OCI-LY7 (cell line): Measurements from ENCODE around the gene CTH. TPM values are rescaled to one million over a fixed set of nuclear protein-coding genes. Genes with fewer than 3 reads are reported as not detected.

Experiments used
- BruUV-seq: library from RNA; stranded (reverse); fragments of 400-500 nt; replicated peaks from 2 replicates; lab custom pipeline; 2021; lab: Mats Ljungman, UMichigan
- CTCF ChIA-PET: fragments of 300-600 bp; sonication (Branson Sonifier 250); formaldehyde crosslinking; loops from one replicate; lab custom pipeline; 2022; ENCODE audit warnings: antibody characterized with exemption; ENCODE audit not compliant: unreplicated experiment; lab: Charles Lee
- POLR2A ChIA-PET: fragments of 300-600 bp; sonication (Branson Sonifier 250); formaldehyde crosslinking; loops from one replicate; lab custom pipeline; 2022; ENCODE audit warnings: antibody characterized with exemption; lab: Charles Lee
- DNase-seq: peaks from one replicate; pipeline ENCODE4 v3.0.0-alpha.2; 2015; ENCODE audit warnings: low spot score
- H2AFZ ChIP-seq: fragments of 200-600 bp; sonication (generic), shearing (Covaris generic); 2 replicates; pipeline ENCODE4 v1.6.1; 2014; ENCODE audit warnings: mild to moderate bottlenecking, antibody characterized with exemption, low read length, moderate library complexity
- H3K27ac ChIP-seq: fragments of 200-600 bp; sonication (generic); 2 replicates; pipeline ENCODE4 v1.5.1; 2014; ENCODE audit warnings: mixed run types, low read depth, mild to moderate bottlenecking, moderate library complexity, low read length, inconsistent platforms; ENCODE audit not compliant: poor library complexity, severe bottlenecking
- H3K36me3 ChIP-seq: fragments of 200-600 bp; sonication (generic); 2 replicates; pipeline ENCODE4 v1.6.1; 2014; ENCODE audit warnings: mild to moderate bottlenecking, antibody characterized with exemption, low read length, moderate library complexity, mixed read lengths; ENCODE audit not compliant: insufficient read depth
- H3K4me1 ChIP-seq: fragments of 200-600 bp; sonication (generic); 2 replicates; pipeline ENCODE4 v1.5.1; 2014; ENCODE audit warnings: mild to moderate bottlenecking, low read length; ENCODE audit not compliant: insufficient read depth, poor library complexity, severe bottlenecking
- H3K4me2 ChIP-seq: fragments of 200-600 bp; sonication (generic); 2 replicates; pipeline ENCODE4 v1.6.1; 2014; ENCODE audit warnings: mild to moderate bottlenecking, low read length
- H3K4me3 ChIP-seq: fragments of 200-600 bp; sonication (generic); 2 replicates; pipeline ENCODE4 v1.5.1; 2014; ENCODE audit warnings: mild to moderate bottlenecking, low read depth, low read length; ENCODE audit not compliant: poor library complexity, severe bottlenecking
- H3K79me2 ChIP-seq: fragments of 200-600 bp; sonication (generic); 2 replicates; pipeline ENCODE4 v1.6.1; 2016; ENCODE audit warnings: low read depth, mild to moderate bottlenecking, low read length, moderate library complexity, mixed read lengths; ENCODE audit not compliant: insufficient read depth
- H3K9me2 ChIP-seq: fragments of 200-600 bp; sonication (generic); 2 replicates; pipeline ENCODE4 v1.6.1; 2016; ENCODE audit warnings: mild to moderate bottlenecking, low read length, mixed read lengths; ENCODE audit not compliant: insufficient read depth
- H3K9me3 ChIP-seq: fragments of 200-600 bp; sonication (generic); 2 replicates; pipeline ENCODE4 v1.6.1; 2014; ENCODE audit warnings: mild to moderate bottlenecking, mixed run types, low read length, mixed read lengths
- H4K20me1 ChIP-seq: fragments of 200-600 bp; sonication (generic); 2 replicates; pipeline ENCODE4 v1.6.1; 2014; ENCODE audit warnings: mild to moderate bottlenecking, antibody characterized with exemption, low read length, moderate library complexity, mixed read lengths; ENCODE audit not compliant: insufficient read depth
- EZH2phosphoT487 ChIP-seq: fragments of 200-600 bp; sonication (generic); IDR thresholded peaks from 2 replicates; pipeline ENCODE4 v1.6.1; 2018; ENCODE audit warnings: low read depth, borderline replicate concordance, mild to moderate bottlenecking, mixed run types, antibody characterized with exemption, low read length, moderate library complexity, mixed read lengths
- intact Hi-C: fragments of 100-400 bp; cut with micrococcal nuclease; formaldehyde crosslinking; loops from one replicate; pipeline ENCODE4 v1.10.0; 2022; ENCODE audit not compliant: unreplicated experiment
- total RNA-seq, 2 experiments: library from RNA; depleted of rRNA in 1 of 2; stranded (reverse); fragments of >200 nt in 1 of 2; shearing (Covaris generic) in 1 of 2; gene quantifications; 2 replicates each; pipeline ENCODE4 v1.2.3, GENCODE V29; 2014 to 2022
- TF ChIP-seq, protein P1 (sequence below): fragments of 200-600 bp; sonication (generic); conservative IDR thresholded peaks from 2 replicates; pipeline ENCODE4 v1.5.1; 2014; ENCODE audit warnings: mild to moderate bottlenecking, antibody characterized with exemption, low read length, moderate library complexity, mixed read lengths

CTH gene
- total RNA-seq, 2 experiments from 2014 or later, result 9.7 to 14.4 TPM

DNA sequence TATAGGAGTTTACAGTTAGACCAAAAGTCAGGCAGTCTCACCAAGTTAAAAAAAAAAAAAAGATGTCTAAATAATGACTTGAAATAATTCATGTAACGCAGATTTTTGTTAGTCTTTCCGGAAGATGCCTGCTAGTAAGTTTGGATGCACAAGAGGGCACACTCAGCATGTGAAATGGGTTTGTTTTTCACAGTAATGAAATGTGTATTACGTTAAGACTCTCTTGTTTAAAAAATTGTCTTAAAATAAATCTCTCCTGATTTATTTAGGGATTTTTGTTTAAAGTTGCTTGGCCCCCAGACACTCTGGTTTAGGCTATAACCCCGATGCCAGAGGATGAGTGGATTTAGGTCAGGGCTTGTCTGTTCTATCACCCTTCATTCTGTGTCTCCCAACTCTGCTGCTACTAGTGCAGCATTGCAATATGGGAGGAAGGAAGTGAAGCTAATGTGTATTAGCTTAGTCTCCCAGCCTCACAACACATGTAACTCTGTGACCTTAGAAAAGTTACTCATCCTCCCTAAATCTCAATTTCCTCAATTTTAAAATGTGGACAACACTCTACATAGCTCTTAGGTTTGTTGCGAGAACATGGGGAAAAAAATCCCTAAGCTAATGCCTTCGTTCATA is 25.7 kb downstream of the CTH start:
- H3K9me2 ChIP-seq, result no peaks in the 10 kb centered on the region
- H3K4me2 ChIP-seq, result no peak overlapping the region
- intact Hi-C loops, result no loop called here
- BruUV-seq, result no TSS peak
- no peaks in the 10 kb centered on the region for H3K4me1 ChIP-seq
- ChIA-PET POLR2A (no interaction called here), CTCF (no interaction called here)
- no peaks in the 10 kb centered on the region for H3K79me2 ChIP-seq
- H3K27ac ChIP-seq, result no peak overlapping the region
- H3K36me3 ChIP-seq, result peaks cover 8% of the 10 kb centered on the region; the same call in 1 of the 2 replicates
- H4K20me1 ChIP-seq, result no peaks in the 10 kb centered on the region
- no peak for TF ChIP-seq EZH2phosphoT487
- TF ChIP-seq, protein P1, sequence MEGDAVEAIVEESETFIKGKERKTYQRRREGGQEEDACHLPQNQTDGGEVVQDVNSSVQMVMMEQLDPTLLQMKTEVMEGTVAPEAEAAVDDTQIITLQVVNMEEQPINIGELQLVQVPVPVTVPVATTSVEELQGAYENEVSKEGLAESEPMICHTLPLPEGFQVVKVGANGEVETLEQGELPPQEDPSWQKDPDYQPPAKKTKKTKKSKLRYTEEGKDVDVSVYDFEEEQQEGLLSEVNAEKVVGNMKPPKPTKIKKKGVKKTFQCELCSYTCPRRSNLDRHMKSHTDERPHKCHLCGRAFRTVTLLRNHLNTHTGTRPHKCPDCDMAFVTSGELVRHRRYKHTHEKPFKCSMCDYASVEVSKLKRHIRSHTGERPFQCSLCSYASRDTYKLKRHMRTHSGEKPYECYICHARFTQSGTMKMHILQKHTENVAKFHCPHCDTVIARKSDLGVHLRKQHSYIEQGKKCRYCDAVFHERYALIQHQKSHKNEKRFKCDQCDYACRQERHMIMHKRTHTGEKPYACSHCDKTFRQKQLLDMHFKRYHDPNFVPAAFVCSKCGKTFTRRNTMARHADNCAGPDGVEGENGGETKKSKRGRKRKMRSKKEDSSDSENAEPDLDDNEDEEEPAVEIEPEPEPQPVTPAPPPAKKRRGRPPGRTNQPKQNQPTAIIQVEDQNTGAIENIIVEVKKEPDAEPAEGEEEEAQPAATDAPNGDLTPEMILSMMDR, result peak; percentile 55
- no peak overlapping the region for H2AFZ ChIP-seq
- no peaks in the 10 kb centered on the region for H3K9me3 ChIP-seq
- H3K4me3 ChIP-seq, result no peak overlapping the region
- no peak for DNase-seq

DNA sequence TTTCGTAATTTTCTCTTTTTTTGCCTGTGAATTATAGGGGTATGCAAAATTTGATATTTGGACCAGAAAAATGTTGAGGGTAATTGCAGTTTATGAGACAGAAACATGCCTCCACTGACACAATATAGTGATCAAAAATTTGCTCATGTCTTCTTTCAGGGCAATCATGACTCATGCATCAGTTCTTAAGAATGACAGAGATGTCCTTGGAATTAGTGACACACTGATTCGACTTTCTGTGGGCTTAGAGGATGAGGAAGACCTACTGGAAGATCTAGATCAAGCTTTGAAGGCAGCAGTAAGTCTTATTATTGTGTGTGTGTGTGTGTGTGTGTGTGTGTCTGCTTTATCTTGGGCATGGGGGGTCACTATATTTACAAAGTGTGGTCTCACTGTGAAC is 27.5 kb downstream of the CTH start:
- ChIA-PET POLR2A (interaction anchor here (0.6 to 1.6 kb wide), 4 partner anchors 13 to 29 kb away, joined by 3 to 4 read pairs (median 4); partner anchors contain the start of gene CTH), CTCF (interaction anchor here (0.6 kb wide), 1 partner anchor 118 kb away, joined by 3 read pairs; no protein-coding TSS in a partner anchor)
- TF ChIP-seq, protein P1, result no peak
- no peak for TF ChIP-seq EZH2phosphoT487
- Histone ChIP-seq H3K9me2 (no peaks in the 10 kb centered on the region), H3K4me1 (no peaks in the 10 kb centered on the region), H4K20me1 (no peaks in the 10 kb centered on the region), H3K4me2 (no peak overlapping the region), H3K27ac (no peak overlapping the region), H2AFZ (no peak overlapping the region), H3K79me2 (no peaks in the 10 kb centered on the region), H3K36me3 (peaks cover 8% of the 10 kb centered on the region; the same call in 1 of the 2 replicates), H3K9me3 (no peaks in the 10 kb centered on the region), H3K4me3 (no peak overlapping the region)
- DNase-seq, result no peak
- no TSS peak for BruUV-seq
- intact Hi-C loops, result no loop called here
